ENCODE measurements around the gene ZMYND10. TPM values are rescaled to one million over a fixed set of nuclear protein-coding genes. Genes with fewer than 3 reads are reported as not detected.
"Not testable (repeated sequence)": the region's sequence is repeated elsewhere in the genome, so short reads cannot be mapped to it uniquely, and the experiment has no call there.

The ZMYND10 gene
- total RNA-seq, 1 donor from 2014 or later: not detected

DNA sequence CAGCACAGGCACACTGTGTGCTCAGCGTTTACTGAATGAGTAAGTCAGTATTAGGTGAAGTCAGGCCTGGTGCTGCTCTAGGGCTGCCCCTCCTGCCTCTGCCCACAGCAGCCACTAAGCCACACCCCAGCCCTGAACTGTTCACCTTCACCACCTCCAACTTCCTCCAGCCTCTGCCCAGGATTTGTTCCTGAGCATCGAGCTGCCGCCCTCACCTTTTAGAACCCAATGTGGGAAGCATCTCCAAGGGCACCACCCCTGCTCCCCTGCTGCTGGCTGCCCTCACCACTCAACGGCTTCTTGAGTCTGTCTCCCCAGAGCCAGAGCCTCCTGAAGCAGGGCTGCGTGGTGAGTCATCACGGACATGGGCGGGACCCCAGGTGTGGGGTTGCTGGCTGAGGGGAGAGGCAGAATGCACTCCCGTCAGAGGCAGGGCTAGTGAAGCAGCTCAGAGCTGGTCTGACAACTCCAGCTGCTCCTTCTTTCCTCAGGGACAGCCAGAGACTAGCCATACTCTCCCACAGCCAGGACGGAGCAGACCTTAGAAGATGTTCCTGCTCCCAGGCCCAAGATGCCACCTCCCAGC lies 28.8 kb downstream of the ZMYND10 start:
- no peak for DNase-seq (ENCODE audit: low spot score in 2 of 2)
- peaks cover 0 to 21% of the 10 kb centered on the region in 2 donors for H3K36me3 ChIP-seq
- no peaks in the 10 kb centered on the region for H3K27me3 ChIP-seq
- no peaks in the 10 kb centered on the region for H3K9me3 ChIP-seq
- peaks cover 8 to 22% of the 10 kb centered on the region in 2 donors for H3K4me1 ChIP-seq
- intact Hi-C loops (cut with DNase I): no loop called here
- TF ChIP-seq CTCF (IDR thresholded peaks at IDR 0.05): no peak
- no peak overlapping the region for H3K27ac ChIP-seq
- H3K4me3 ChIP-seq: no peak overlapping the region

GRCh38 chr3:50314816-50315215 lies 30.7 kb downstream of the ZMYND10 start:
- peaks cover 0 to 21% of the 10 kb centered on the region in 2 donors for H3K36me3 ChIP-seq
- intact Hi-C loops (cut with DNase I): no loop called here
- no peak for TF ChIP-seq CTCF (IDR thresholded peaks at IDR 0.05)
- no peak overlapping the region for H3K27ac ChIP-seq
- no peak for DNase-seq (ENCODE audit: low spot score in 2 of 2)
- H3K27me3 ChIP-seq: no peaks in the 10 kb centered on the region
- peaks cover 2 to 12% of the 10 kb centered on the region in 2 donors for H3K4me1 ChIP-seq
- no peak overlapping the region for H3K4me3 ChIP-seq
- H3K9me3 ChIP-seq: no peaks in the 10 kb centered on the region

GRCh38 chr3:50314342-50314741 lies 31.2 kb downstream of the ZMYND10 start:
- DNase-seq (ENCODE audit: low spot score in 2 of 2): no peak

GRCh38 chr3:50312041-50312440 lies 33.5 kb downstream of the ZMYND10 start:
- H3K27ac ChIP-seq; intact Hi-C loops (cut with DNase I); H3K36me3 ChIP-seq; H3K27me3 ChIP-seq; H3K4me1 ChIP-seq; DNase-seq (ENCODE audit: low spot score in 2 of 2); H3K4me3 ChIP-seq; H3K9me3 ChIP-seq: not testable (repeated sequence)

More at GRCh38 chr3:50314342-50314741, 31.2 kb downstream of the ZMYND10 start:
- intact Hi-C loops (cut with DNase I): no loop called here
- H3K27ac ChIP-seq: no peak overlapping the region
- peaks cover 0 to 9% of the 10 kb centered on the region in 2 donors for H3K4me1 ChIP-seq
- H3K27me3 ChIP-seq: no peaks in the 10 kb centered on the region
- no peaks in the 10 kb centered on the region for H3K9me3 ChIP-seq
- H3K36me3 ChIP-seq: peaks cover 0 to 21% of the 10 kb centered on the region in 2 donors
- TF ChIP-seq CTCF (IDR thresholded peaks at IDR 0.05): no peak
- no peak overlapping the region for H3K4me3 ChIP-seq

- no peak for TF ChIP-seq CTCF (IDR thresholded peaks at IDR 0.05)
- H3K36me3 ChIP-seq: no peaks in the 10 kb centered on the region
- DNase-seq (ENCODE audit: low spot score in 2 of 2): no peak
These were observed 40.9 kb downstream of the ZMYND10 start for GRCh38 chr3:50304601-50305000.

GRCh38 chr3:50303013-50303815 lies 42.3 kb downstream of the ZMYND10 start, which contains the start of gene HYAL1:
HYAL1 (minus strand) TSS chr3:50303574; CDS start chr3:50302956, 618 bp downstream.
- DNase-seq (ENCODE audit: low spot score in 2 of 2): no peak
- H3K27me3 ChIP-seq: no peaks in the 10 kb centered on the region
- H3K4me1 ChIP-seq: peaks cover 13 to 16% of the 10 kb centered on the region in 2 donors
- no peaks in the 10 kb centered on the region for H3K36me3 ChIP-seq
- H3K9me3 ChIP-seq: no peaks in the 10 kb centered on the region
- intact Hi-C loops (cut with DNase I): no loop called here
- no peak for TF ChIP-seq CTCF (IDR thresholded peaks at IDR 0.05)
- H3K27ac ChIP-seq: peak within 1 kb of the TSS; percentile 17 to 38
- peak within 1 kb of the TSS; percentile 17 to 33 for H3K4me3 ChIP-seq

More at GRCh38 chr3:50304601-50305000, 40.9 kb downstream of the ZMYND10 start:
- Histone ChIP-seq H3K4me3 (no peak overlapping the region), H3K27me3 (no peaks in the 10 kb centered on the region), H3K9me3 (no peaks in the 10 kb centered on the region), H3K4me1 (peaks cover 7 to 8% of the 10 kb centered on the region in 2 donors), H3K27ac (no peak overlapping the region)
- intact Hi-C loops (cut with DNase I): no loop called here

Measured in ascending aorta (tissue), 2 donors.